ENCODE measurements around the gene LY86.

LY86 gene

GRCh38 chr6:6699741-6700367, 111.3 kb downstream of the LY86 start:
- TF ChIP-seq CTCF (IDR thresholded peaks at IDR 0.05): no peak

DNA sequence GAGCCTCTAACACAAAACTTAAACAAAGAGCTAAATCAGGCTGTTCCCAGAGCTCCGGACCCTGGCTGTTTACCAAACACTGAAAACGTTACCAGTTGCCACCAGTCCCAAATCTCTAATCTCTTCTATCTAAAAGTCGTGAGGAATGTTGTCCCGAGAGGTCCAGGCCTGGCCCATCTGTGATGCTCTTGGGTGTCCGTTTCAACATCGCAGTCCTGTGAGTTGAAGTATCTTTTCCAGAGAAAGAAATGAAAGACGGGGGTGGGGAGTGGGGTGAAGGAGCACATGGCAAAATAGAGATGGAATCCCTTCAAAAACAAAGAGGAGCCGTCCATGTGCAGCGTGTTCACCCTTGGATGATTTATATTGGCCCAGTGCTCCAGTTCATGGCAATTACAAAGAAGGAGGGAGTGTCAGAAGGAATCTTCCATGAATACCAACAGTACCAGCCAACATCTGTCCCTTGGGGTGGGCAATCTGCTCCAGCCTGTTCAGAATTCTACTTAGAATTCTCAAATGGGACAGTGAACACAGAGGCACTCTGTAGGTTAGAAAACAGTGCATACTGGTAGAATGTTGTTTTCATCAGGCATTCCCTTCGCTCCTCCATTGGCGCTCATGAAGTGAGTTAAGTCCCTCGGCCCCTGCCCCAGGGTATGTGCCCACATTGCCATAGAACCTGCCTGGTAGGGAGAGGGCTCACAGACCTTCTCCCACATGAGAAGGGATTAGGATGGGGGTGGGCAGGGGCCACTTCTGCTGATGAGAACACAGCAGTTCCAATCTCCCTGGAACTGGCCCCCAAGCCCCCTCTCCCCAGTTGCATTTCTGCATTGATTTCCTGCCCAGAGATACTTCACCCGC, 112.1 kb downstream of the LY86 start:
- TF ChIP-seq CTCF (IDR thresholded peaks at IDR 0.05): no peak

DNA sequence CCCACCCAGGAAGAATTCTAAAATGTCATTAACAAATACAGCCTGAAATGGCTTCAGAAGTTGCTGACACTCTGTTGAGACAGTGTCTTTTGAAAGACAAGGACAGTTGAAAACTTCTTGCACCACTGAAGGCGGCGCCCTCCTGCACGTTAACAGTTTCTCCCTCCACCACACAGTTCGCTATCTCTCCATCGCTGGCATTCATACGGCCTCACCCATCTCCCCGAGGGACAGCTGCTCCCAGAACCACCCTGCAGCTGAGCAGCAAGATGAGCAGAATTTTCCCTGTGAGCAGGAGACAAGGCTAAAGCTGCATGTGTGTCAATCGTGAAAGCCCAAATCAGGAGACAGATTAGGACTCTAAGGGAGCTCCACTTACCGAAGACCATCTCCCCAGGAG, 113.3 kb downstream of the LY86 start:
- TF ChIP-seq CTCF (IDR thresholded peaks at IDR 0.05): no peak

DNA sequence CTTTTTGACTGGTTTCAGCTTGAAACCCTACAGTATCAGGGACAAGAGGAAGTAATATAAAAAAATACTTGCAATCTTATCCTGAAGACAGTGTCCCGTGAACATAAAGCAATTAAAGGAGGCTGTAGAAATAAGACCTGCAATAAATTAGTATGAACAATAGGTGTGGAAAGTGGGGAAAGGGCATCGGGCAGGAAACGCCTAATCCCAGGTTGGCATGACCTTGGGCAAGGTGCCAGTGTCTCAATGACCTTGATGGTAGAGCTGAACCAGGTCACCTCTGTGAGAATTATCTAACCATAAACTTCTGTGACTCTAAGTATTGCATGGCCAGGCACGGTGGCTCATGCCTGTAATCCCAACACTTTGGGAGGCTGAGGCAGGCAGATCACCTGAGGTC, 115.2 kb downstream of the LY86 start:
- TF ChIP-seq CTCF (IDR thresholded peaks at IDR 0.05): no peak
